Measurements from ENCODE around the gene NECTIN1.

NECTIN1 gene

GRCh38 chr11:119712459-119713358 lies 16.3 kb downstream of the NECTIN1 start:
- no peak overlapping the region for H3K4me3 ChIP-seq (ENCODE audit: low read length)
- no peak for DNase-seq (ENCODE audit: low read depth)
- no peak for TF ChIP-seq CTCF (conservative IDR thresholded peaks at IDR 0.05; ENCODE audit: low read length)

GRCh38 chr11:119712006-119712405 lies 17.0 kb downstream of the NECTIN1 start:
- DNase-seq (ENCODE audit: low read depth), result no peak
- no peak overlapping the region for H3K4me3 ChIP-seq (ENCODE audit: low read length)
- no peak for TF ChIP-seq CTCF (conservative IDR thresholded peaks at IDR 0.05; ENCODE audit: low read length)

- no peak for TF ChIP-seq CTCF (conservative IDR thresholded peaks at IDR 0.05; ENCODE audit: low read length)
- H3K4me3 ChIP-seq (ENCODE audit: low read length), result no peak overlapping the region
- DNase-seq (ENCODE audit: low read depth), result no peak
Measured at GRCh38 chr11:119711476-119711875, 17.5 kb downstream of the NECTIN1 start.

DNA sequence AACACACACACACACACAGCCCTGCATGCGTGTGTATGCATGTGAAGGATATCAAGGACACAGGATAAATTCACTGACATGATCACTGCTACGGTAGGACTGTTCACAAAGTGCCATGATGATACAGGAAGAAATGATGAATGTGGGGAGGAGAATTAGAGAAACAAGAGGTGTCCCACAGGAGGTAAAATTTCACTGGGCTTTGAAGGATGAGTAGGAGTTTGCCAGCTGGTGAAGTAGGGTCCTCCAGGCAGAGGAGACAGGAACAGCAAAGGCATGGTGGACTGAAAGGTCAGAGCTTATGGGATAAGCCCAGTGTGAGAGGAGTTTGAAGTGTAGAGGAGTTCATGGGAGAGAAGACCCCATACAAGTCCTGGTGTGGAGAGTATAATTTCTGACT lies 18.6 kb downstream of the NECTIN1 start:
- no peak for TF ChIP-seq CTCF (conservative IDR thresholded peaks at IDR 0.05; ENCODE audit: low read length)
- DNase-seq (ENCODE audit: low read depth), result no peak
- H3K4me3 ChIP-seq (ENCODE audit: low read length), result no peak overlapping the region

GRCh38 chr11:119709638-119710346 lies 19.2 kb downstream of the NECTIN1 start:
- peak; percentile 74 for DNase-seq (ENCODE audit: low read depth)
- TF ChIP-seq CTCF (conservative IDR thresholded peaks at IDR 0.05; ENCODE audit: low read length), result no peak
- H3K4me3 ChIP-seq (ENCODE audit: low read length), result no peak overlapping the region

DNA sequence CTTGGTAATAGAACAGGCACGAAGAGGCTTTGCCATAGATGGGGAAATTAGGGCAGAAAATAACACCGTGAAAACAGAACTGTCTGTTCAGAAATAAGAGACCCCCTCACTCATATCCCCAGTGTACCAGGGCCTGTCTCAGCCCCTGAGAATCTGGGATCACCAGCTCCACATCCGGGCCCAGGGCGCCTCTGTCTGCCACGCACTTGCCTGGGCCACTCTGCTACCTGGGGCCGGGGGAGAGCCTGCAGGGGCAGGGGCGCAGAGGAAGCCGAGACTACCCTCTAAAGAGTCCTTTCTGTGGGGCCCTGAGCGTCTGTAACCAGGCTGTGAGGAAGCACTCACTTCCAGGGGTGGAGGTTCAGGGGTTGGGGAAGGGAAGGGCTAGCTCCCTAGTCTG lies 19.8 kb downstream of the NECTIN1 start:
- no peak for DNase-seq (ENCODE audit: low read depth)
- H3K4me3 ChIP-seq (ENCODE audit: low read length), result no peak overlapping the region
- no peak for TF ChIP-seq CTCF (conservative IDR thresholded peaks at IDR 0.05; ENCODE audit: low read length)

DNA sequence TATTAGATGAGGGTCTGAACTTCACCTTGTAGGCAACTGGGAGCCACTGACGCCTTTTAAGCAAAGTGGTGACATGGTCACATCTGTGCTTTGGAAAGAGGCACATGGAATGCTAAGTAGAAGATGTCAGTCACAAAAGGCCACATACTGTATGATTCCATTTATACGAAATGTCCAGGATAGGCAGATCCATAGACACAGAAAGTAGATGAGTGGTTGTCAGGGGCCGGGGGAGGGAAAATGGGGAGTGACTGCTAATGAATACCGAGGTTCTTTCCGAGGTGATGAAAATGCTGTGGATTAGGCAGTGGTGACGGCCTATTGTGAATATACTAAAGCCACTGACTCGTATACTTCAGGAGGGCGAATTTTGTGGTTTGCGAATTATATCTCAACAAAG lies 20.6 kb downstream of the NECTIN1 start:
- no peak for DNase-seq (ENCODE audit: low read depth)
- H3K4me3 ChIP-seq (ENCODE audit: low read length), result no peak overlapping the region
- TF ChIP-seq CTCF (conservative IDR thresholded peaks at IDR 0.05; ENCODE audit: low read length), result no peak

Measured in AG10803 (cell line).